GM23338 (cell line): Measurements from ENCODE around the gene HRH4.

Experiments used
- CREB1 ChIP-seq: fragments of 250-450 bp; sonication (Bioruptor Pico); IDR thresholded peaks from 2 replicates; pipeline ENCODE4 v1.5.0; 2020; ENCODE audit warnings: low read depth, mild to moderate bottlenecking, moderate library complexity
- EZH2 ChIP-seq: fragments of 200-600 bp; sonication (generic); IDR thresholded peaks from one replicate; pipeline ENCODE4 v1.8.0; 2017; ENCODE audit warnings: antibody characterized with exemption, mild to moderate bottlenecking, low read depth; ENCODE audit not compliant: unreplicated experiment
- POLR2AphosphoS5 ChIP-seq: IDR thresholded peaks from 2 replicates; pipeline ENCODE4 v1.6.1; 2016; ENCODE audit warnings: antibody characterized with exemption, low read depth
- ZNF114 ChIP-seq: fragments of 250-450 bp; sonication (Bioruptor Pico); IDR thresholded peaks from 2 replicates; pipeline ENCODE4 v1.5.0; 2020; ENCODE audit warnings: mild to moderate bottlenecking, moderate library complexity
- ZNF331 ChIP-seq: fragments of 250-450 bp; sonication (Bioruptor Pico); IDR thresholded peaks from 2 replicates; pipeline ENCODE4 v1.5.0; 2020; ENCODE audit warnings: low read depth, mild to moderate bottlenecking, moderate library complexity
- TF ChIP-seq, protein P1 (sequence below), 2 experiments: fragments of 200-600 bp in 1 of 2; sonication (generic) in 1 of 2; conservative IDR thresholded peaks; 2 replicates each; pipeline versions ENCODE4 v1.5.1 to v1.6.1; 2016 to 2017; ENCODE audit warnings: antibody characterized with exemption in 2 of 2, low read depth in 2 of 2, mild to moderate bottlenecking in 2 of 2, moderate library complexity in 1 of 2
- TF ChIP-seq, protein P2 (sequence below): IDR thresholded peaks from one replicate; pipeline ENCODE4 v1.6.1; 2018; ENCODE audit warnings: antibody characterized with exemption; ENCODE audit not compliant: unreplicated experiment

DNA sequence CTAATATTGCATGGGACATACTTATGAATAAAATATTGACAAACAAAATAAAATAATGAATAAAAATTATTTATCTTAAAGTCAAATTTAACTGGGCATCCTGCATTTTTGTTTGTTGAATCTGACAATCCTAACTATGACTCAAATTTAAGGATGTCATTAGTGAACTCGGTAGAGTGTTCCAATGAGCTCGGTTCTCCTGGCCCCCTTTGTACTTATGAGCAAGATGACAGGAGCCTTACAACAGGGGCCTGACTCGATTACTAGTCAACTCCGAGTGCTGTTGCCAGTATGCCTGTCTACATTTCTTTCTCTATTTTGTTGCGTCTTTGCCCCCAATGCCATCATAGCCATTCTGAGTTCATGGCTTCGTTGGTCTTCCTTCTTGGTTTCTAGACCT is 40.3 kb downstream of the HRH4 start:
- TF ChIP-seq, protein P1, sequence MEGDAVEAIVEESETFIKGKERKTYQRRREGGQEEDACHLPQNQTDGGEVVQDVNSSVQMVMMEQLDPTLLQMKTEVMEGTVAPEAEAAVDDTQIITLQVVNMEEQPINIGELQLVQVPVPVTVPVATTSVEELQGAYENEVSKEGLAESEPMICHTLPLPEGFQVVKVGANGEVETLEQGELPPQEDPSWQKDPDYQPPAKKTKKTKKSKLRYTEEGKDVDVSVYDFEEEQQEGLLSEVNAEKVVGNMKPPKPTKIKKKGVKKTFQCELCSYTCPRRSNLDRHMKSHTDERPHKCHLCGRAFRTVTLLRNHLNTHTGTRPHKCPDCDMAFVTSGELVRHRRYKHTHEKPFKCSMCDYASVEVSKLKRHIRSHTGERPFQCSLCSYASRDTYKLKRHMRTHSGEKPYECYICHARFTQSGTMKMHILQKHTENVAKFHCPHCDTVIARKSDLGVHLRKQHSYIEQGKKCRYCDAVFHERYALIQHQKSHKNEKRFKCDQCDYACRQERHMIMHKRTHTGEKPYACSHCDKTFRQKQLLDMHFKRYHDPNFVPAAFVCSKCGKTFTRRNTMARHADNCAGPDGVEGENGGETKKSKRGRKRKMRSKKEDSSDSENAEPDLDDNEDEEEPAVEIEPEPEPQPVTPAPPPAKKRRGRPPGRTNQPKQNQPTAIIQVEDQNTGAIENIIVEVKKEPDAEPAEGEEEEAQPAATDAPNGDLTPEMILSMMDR (conservative IDR thresholded peaks at IDR 0.05; ENCODE audit: low read depth in 2 of 2), result no peak
- TF ChIP-seq, protein P2, sequence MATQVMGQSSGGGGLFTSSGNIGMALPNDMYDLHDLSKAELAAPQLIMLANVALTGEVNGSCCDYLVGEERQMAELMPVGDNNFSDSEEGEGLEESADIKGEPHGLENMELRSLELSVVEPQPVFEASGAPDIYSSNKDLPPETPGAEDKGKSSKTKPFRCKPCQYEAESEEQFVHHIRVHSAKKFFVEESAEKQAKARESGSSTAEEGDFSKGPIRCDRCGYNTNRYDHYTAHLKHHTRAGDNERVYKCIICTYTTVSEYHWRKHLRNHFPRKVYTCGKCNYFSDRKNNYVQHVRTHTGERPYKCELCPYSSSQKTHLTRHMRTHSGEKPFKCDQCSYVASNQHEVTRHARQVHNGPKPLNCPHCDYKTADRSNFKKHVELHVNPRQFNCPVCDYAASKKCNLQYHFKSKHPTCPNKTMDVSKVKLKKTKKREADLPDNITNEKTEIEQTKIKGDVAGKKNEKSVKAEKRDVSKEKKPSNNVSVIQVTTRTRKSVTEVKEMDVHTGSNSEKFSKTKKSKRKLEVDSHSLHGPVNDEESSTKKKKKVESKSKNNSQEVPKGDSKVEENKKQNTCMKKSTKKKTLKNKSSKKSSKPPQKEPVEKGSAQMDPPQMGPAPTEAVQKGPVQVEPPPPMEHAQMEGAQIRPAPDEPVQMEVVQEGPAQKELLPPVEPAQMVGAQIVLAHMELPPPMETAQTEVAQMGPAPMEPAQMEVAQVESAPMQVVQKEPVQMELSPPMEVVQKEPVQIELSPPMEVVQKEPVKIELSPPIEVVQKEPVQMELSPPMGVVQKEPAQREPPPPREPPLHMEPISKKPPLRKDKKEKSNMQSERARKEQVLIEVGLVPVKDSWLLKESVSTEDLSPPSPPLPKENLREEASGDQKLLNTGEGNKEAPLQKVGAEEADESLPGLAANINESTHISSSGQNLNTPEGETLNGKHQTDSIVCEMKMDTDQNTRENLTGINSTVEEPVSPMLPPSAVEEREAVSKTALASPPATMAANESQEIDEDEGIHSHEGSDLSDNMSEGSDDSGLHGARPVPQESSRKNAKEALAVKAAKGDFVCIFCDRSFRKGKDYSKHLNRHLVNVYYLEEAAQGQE, result no peak
- no peak for TF ChIP-seq CREB1 (CRISPR knock-in tag)
- no peak for TF ChIP-seq EZH2
- TF ChIP-seq ZNF331 (CRISPR knock-in tag), result no peak
- TF ChIP-seq POLR2AphosphoS5, result no peak
- no peak for TF ChIP-seq ZNF114 (CRISPR knock-in tag)
